Pons (tissue), 1 donor: ENCODE data around the gene OSBPL10.

Experiments
- DNase-seq: peaks from one replicate; pipeline ENCODE4 v3.0.0-alpha.2; 2016; ENCODE audit warnings: low spot score

The OSBPL10 gene

GRCh38 chr3:31661286-31661685, 319.8 kb downstream of the OSBPL10 start:
- DNase-seq, result no peak

- DNase-seq, result no peak
Observed at GRCh38 chr3:31659246-31659645, 321.8 kb downstream of the OSBPL10 start.

GRCh38 chr3:31654998-31655397, 326.1 kb downstream of the OSBPL10 start:
- no peak for DNase-seq

- no peak for DNase-seq
Observed at GRCh38 chr3:31653464-31653863, 327.6 kb downstream of the OSBPL10 start.

GRCh38 chr3:31652296-31652695, 328.8 kb downstream of the OSBPL10 start:
- DNase-seq, result no peak

GRCh38 chr3:31648286-31648968, 332.6 kb downstream of the OSBPL10 start:
- DNase-seq, result no peak

- DNase-seq, result no peak
Observed at GRCh38 chr3:31645256-31645655, 335.8 kb downstream of the OSBPL10 start.

GRCh38 chr3:31639828-31640227, 341.2 kb downstream of the OSBPL10 start:
- no peak for DNase-seq

- DNase-seq, result no peak
Observed at GRCh38 chr3:31636694-31637442, 344.2 kb downstream of the OSBPL10 start.

- DNase-seq, result no peak
Observed at GRCh38 chr3:31636049-31636448, 345.0 kb downstream of the OSBPL10 start.

- DNase-seq, result no peak
Observed at GRCh38 chr3:31635545-31635944, 345.5 kb downstream of the OSBPL10 start.

GRCh38 chr3:31634476-31634875, 346.6 kb downstream of the OSBPL10 start:
- no peak for DNase-seq

- DNase-seq, result no peak
Observed at GRCh38 chr3:31629054-31629453, 352.0 kb downstream of the OSBPL10 start.

- DNase-seq, result no peak
Observed at GRCh38 chr3:31625358-31625757, 355.7 kb downstream of the OSBPL10 start.

GRCh38 chr3:31624083-31624709, 356.9 kb downstream of the OSBPL10 start:
- no peak for DNase-seq

GRCh38 chr3:31622636-31623288, 358.3 kb downstream of the OSBPL10 start:
- no peak for DNase-seq

GRCh38 chr3:31621314-31621713, 359.7 kb downstream of the OSBPL10 start:
- DNase-seq, result no peak

GRCh38 chr3:31620656-31621055, 360.4 kb downstream of the OSBPL10 start:
- no peak for DNase-seq

- DNase-seq, result no peak
Observed at GRCh38 chr3:31616711-31617110, 364.4 kb downstream of the OSBPL10 start.

- DNase-seq, result no peak
Observed at GRCh38 chr3:31615071-31615875, 365.8 kb downstream of the OSBPL10 start.

- no peak for DNase-seq
Observed at GRCh38 chr3:31614162-31614921, 366.7 kb downstream of the OSBPL10 start.
